HCT116 (cell line): ENCODE data around the gene SRGAP3. TPM values are rescaled to one million over a fixed set of nuclear protein-coding genes. Genes with fewer than 3 reads are reported as not detected.

Experiments
- ATAC-seq: fragments of 200-7000 bp; cut with Tn5 transposase; 2 replicates; pipeline ENCODE4 v1.9.1; 2020; ENCODE audit warnings: mild to moderate bottlenecking, moderate library complexity
- BruUV-seq: library from RNA; stranded (reverse); fragments of 400-500 nt; replicated peaks from 2 replicates; lab custom pipeline; 2021; lab: Mats Ljungman, UMichigan
- CTCF ChIA-PET: fragments of 300-600 bp; sonication (Branson Sonifier 250); formaldehyde crosslinking; loops from one replicate; lab custom pipeline; 2021; ENCODE audit warnings: antibody characterized with exemption; lab: Charles Lee
- POLR2A ChIA-PET: fragments of 300-600, 350-600 bp; sonication (Branson Sonifier 250); formaldehyde crosslinking; loops from one replicate; lab custom pipeline; 2021; ENCODE audit warnings: antibody characterized with exemption; lab: Charles Lee
- RAD21 ChIA-PET, 2 experiments: fragments of 300-600 bp; sonication (Branson Sonifier 250); formaldehyde crosslinking; loops; one replicate each; lab custom pipeline; 2023; ENCODE audit warnings: low total read pairs in 2 of 2; ENCODE audit not compliant: uncharacterized antibody in 2 of 2, unreplicated experiment in 2 of 2, low non-redundant PET in 1 of 2; lab: Charles Lee
- DNase-seq: peaks from one replicate; pipeline ENCODE4 v3.0.0-alpha.2; 2010; ENCODE audit warnings: low read depth, low spot score
- H2AFZ ChIP-seq: fragments of 200-600 bp; shearing (Covaris generic), sonication (generic); 2 replicates; pipeline ENCODE4 v1.6.1; 2017; ENCODE audit warnings: low read depth, mixed run types, mixed read lengths, antibody characterized with exemption, low read length; ENCODE audit not compliant: poor library complexity, severe bottlenecking
- H3K27ac ChIP-seq: 2 replicates; pipeline ENCODE4 v1.5.1; 2012; ENCODE audit warnings: low read depth, low read length
- H3K27me3 ChIP-seq: fragments of 200-600 bp; sonication (generic); 2 replicates; pipeline ENCODE4 v1.6.1; 2016; ENCODE audit warnings: mixed run types, low read length, mixed read lengths; ENCODE audit not compliant: insufficient read depth
- H3K36me3 ChIP-seq, 2 experiments: fragments of 200-500 bp in 1 of 2; fragments of 200-600 bp in 1 of 2; sonication (Bioruptor generic) in 1 of 2; sonication (generic) in 1 of 2; 2 replicates each; pipeline versions ENCODE4 v1.5.1 to v1.6.1; 2014 to 2016; ENCODE audit warnings: low read length in 2 of 2, inconsistent platforms in 1 of 2, mixed read lengths in 1 of 2, mixed run types in 1 of 2; ENCODE audit not compliant: insufficient read depth in 2 of 2, control insufficient read depth in 1 of 2
- H3K4me1 ChIP-seq, 2 experiments: fragments of 200-600 bp in 1 of 2; sonication (generic) in 1 of 2; 2 replicates each; pipeline versions ENCODE4 v1.5.1 to v1.6.1; 2012 to 2017; ENCODE audit warnings: low read length in 2 of 2, inconsistent platforms in 1 of 2, mild to moderate bottlenecking in 1 of 2, mixed read lengths in 1 of 2, mixed run types in 1 of 2, moderate library complexity in 1 of 2; ENCODE audit not compliant: insufficient read depth in 2 of 2, control insufficient read depth in 1 of 2
- H3K4me2 ChIP-seq: fragments of 200-600 bp; sonication (generic); 2 replicates; pipeline ENCODE4 v1.6.1; 2017; ENCODE audit warnings: mixed run types, low read length, mixed read lengths
- H3K4me3 ChIP-seq, 2 experiments: fragments of 200-600 bp in 1 of 2; sonication (generic) in 1 of 2; replicated peaks in 1 of 2; 2 replicates each; pipeline ENCODE4 v1.5.1; 2011 to 2016; ENCODE audit warnings: low read length in 2 of 2, control low read depth in 1 of 2, low read depth in 1 of 2, mild to moderate bottlenecking in 1 of 2, mixed read lengths in 1 of 2, mixed run types in 1 of 2
- H3K79me2 ChIP-seq: fragments of 200-600 bp; sonication (generic); 2 replicates; pipeline ENCODE4 v1.6.1; 2017; ENCODE audit warnings: mild to moderate bottlenecking, mixed run types, low read length, moderate library complexity, mixed read lengths; ENCODE audit not compliant: insufficient read depth
- H3K9ac ChIP-seq: fragments of 200-600 bp; sonication (generic); 2 replicates; pipeline ENCODE4 v1.6.1; 2016; ENCODE audit warnings: low read length, mixed read lengths
- H3K9me2 ChIP-seq: fragments of 200-600 bp; sonication (generic), shearing (Covaris generic); 2 replicates; pipeline ENCODE4 v1.6.1; 2017; ENCODE audit warnings: mixed run types, mild to moderate bottlenecking, moderate library complexity; ENCODE audit not compliant: insufficient read depth
- H3K9me3 ChIP-seq, 2 experiments: fragments of 200-500 bp in 1 of 2; fragments of 200-600 bp in 1 of 2; sonication (Bioruptor generic) in 1 of 2; sonication (generic) in 1 of 2; 2 replicates each; pipeline ENCODE4 v1.6.1; 2014 to 2017; ENCODE audit warnings: low read length in 2 of 2, mixed read lengths in 2 of 2, inconsistent platforms in 1 of 2, low read depth in 1 of 2, mild to moderate bottlenecking in 1 of 2, mixed run types in 1 of 2, moderate library complexity in 1 of 2; ENCODE audit not compliant: control insufficient read depth in 1 of 2, insufficient read depth in 1 of 2
- H4K20me1 ChIP-seq: fragments of 200-600 bp; sonication (generic), shearing (Covaris generic); 2 replicates; pipeline ENCODE4 v1.6.1; 2017; ENCODE audit warnings: mixed run types, mild to moderate bottlenecking, moderate library complexity; ENCODE audit not compliant: insufficient read depth
- FOSL1 ChIP-seq: IDR thresholded peaks from 2 replicates; pipeline ENCODE4 v1.6.1; 2012; ENCODE audit warnings: low read depth
- POLR2AphosphoS5 ChIP-seq: IDR thresholded peaks from 2 replicates; pipeline ENCODE4 v1.6.1; 2011; ENCODE audit warnings: mild to moderate bottlenecking, low read depth, low read length, moderate library complexity
- RAD21 ChIP-seq: IDR thresholded peaks from 2 replicates; pipeline ENCODE4 v1.6.1; 2012; ENCODE audit warnings: low read depth, mild to moderate bottlenecking
- SRF ChIP-seq: IDR thresholded peaks from 2 replicates; pipeline ENCODE4 v1.6.1; 2012; ENCODE audit warnings: low read depth
- YY1 ChIP-seq: IDR thresholded peaks from 2 replicates; pipeline ENCODE4 v1.6.1; 2011; ENCODE audit warnings: low read length, low read depth, moderate library complexity, mild to moderate bottlenecking; ENCODE audit not compliant: insufficient replicate concordance; ENCODE audit errors: extremely low read depth
- intact Hi-C: fragments of 100-400 bp; cut with micrococcal nuclease; formaldehyde crosslinking; loops from 2 replicates; pipeline ENCODE4 v1.10.0; 2022
- total RNA-seq: library from RNA; stranded (reverse); gene quantifications from one replicate; pipeline ENCODE4 v1.2.1, GENCODE V29; 2021; ENCODE audit not compliant: unreplicated experiment
- TF ChIP-seq, protein P1 (sequence below): IDR thresholded peaks from 2 replicates; pipeline ENCODE4 v1.6.1; 2011; ENCODE audit warnings: mild to moderate bottlenecking, low read length, moderate library complexity; ENCODE audit not compliant: insufficient replicate concordance; ENCODE audit errors: extremely low read depth
- TF ChIP-seq, protein P2 (sequence below): IDR thresholded peaks from 2 replicates; pipeline ENCODE4 v1.6.1; 2012

Gene SRGAP3
- total RNA-seq, 1 experiment from 2014 or later: 8.3 TPM

DNA sequence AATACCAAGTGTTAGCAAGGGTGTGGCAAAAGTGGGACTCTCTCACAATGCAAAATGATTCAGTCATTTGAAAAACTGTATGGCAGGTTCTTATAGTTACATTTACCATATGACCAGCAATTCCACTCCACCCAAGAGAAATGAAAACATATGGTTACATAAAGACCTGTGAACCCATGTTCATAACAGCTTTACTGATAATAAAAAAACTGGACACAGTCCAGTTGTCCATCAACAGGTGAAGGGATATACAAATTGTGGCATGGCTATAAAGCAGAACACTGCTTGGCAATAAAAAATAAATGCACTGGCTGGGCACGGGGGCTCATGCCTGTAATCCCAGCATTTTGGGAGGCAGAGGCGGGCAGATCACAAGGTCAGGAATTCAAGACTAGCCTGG, 316.9 kb downstream of the SRGAP3 start:
- no peaks in the 10 kb centered on the region for H3K9me2 ChIP-seq
- POLR2A ChIA-PET: no interaction called here
- CTCF ChIA-PET: no interaction called here
- no peaks in the 10 kb centered on the region for H3K27me3 ChIP-seq
- H3K36me3 ChIP-seq: peaks cover 0 to 10% of the 10 kb centered on the region in 2 experiments; a peak in 1 of 4 replicates
- intact Hi-C loops: loop anchor here (10.0 kb wide), 1 partner anchor 268 kb away; no protein-coding TSS in a partner anchor
- no TSS peak for BruUV-seq
- H3K9ac ChIP-seq: no peak overlapping the region
- H2AFZ ChIP-seq: no peak overlapping the region
- H3K79me2 ChIP-seq: peaks cover 3% of the 10 kb centered on the region; the same call in 1 of the 2 replicates
- DNase-seq (no peak), ATAC-seq (no peak)
- H3K9me3 ChIP-seq: no peaks in the 10 kb centered on the region
- TF ChIP-seq, protein P1, sequence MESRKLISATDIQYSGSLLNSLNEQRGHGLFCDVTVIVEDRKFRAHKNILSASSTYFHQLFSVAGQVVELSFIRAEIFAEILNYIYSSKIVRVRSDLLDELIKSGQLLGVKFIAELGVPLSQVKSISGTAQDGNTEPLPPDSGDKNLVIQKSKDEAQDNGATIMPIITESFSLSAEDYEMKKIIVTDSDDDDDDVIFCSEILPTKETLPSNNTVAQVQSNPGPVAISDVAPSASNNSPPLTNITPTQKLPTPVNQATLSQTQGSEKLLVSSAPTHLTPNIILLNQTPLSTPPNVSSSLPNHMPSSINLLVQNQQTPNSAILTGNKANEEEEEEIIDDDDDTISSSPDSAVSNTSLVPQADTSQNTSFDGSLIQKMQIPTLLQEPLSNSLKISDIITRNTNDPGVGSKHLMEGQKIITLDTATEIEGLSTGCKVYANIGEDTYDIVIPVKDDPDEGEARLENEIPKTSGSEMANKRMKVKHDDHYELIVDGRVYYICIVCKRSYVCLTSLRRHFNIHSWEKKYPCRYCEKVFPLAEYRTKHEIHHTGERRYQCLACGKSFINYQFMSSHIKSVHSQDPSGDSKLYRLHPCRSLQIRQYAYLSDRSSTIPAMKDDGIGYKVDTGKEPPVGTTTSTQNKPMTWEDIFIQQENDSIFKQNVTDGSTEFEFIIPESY: no peak
- TF ChIP-seq, protein P2, sequence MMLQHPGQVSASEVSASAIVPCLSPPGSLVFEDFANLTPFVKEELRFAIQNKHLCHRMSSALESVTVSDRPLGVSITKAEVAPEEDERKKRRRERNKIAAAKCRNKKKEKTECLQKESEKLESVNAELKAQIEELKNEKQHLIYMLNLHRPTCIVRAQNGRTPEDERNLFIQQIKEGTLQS: no peak
- RAD21 ChIA-PET: no interaction called here
- no peak overlapping the region for H3K27ac ChIP-seq
- no peak overlapping the region for H3K4me2 ChIP-seq
- peaks cover 10 to 13% of the 10 kb centered on the region in 2 experiments for H3K4me1 ChIP-seq
- no peak overlapping the region for H3K4me3 ChIP-seq
- H4K20me1 ChIP-seq: no peaks in the 10 kb centered on the region

DNA sequence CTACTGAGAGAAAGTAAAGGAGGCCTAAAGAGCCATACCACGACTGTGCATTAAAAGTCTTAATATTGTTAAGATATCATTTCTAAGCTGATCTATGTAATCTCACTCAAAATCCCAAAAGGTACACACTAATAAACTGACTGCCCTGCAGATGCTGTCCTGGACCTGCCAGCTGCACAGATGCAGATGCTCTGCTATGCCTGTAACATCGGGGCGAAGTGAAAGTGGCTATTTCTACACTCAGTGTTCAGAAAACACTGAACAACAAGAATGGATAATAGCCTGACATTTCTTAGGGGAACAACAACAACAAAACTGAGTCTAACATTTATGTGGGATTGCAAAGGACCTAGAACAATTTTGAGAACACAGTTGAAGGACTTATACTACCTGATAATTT, 318.1 kb downstream of the SRGAP3 start:
- Histone ChIP-seq H3K9ac (no peak overlapping the region), H3K9me2 (no peaks in the 10 kb centered on the region), H2AFZ (no peak overlapping the region), H4K20me1 (no peaks in the 10 kb centered on the region), H3K27ac (no peak overlapping the region), H3K4me2 (no peak overlapping the region), H3K4me1 (peaks cover 0 to 1% of the 10 kb centered on the region in 2 experiments; a peak in 2 of 4 replicates), H3K27me3 (no peaks in the 10 kb centered on the region), H3K9me3 (no peaks in the 10 kb centered on the region), H3K4me3 (no peak overlapping the region), H3K36me3 (peaks cover 0 to 9% of the 10 kb centered on the region in 2 experiments; a peak in 1 of 4 replicates), H3K79me2 (no peaks in the 10 kb centered on the region)
- CTCF ChIA-PET: no interaction called here
- DNase-seq (no peak), ATAC-seq (no peak)
- RAD21 ChIA-PET: no interaction called here
- intact Hi-C loops: loop anchor here (10.0 kb wide), 1 partner anchor 267 kb away; no protein-coding TSS in a partner anchor
- BruUV-seq: no TSS peak
- POLR2A ChIA-PET: no interaction called here
- TF ChIP-seq SRF (no peak), FOSL1 (no peak), YY1 (no peak), POLR2AphosphoS5 (no peak), RAD21 (no peak)
- TF ChIP-seq, protein P2: no peak

Other genes starting within 250 kb of the SRGAP3 start
- gene THUMPD3, start 113.4 kb upstream of the SRGAP3 start, total RNA-seq: 79.5 TPM
- gene SETD5, start 148.0 kb upstream of the SRGAP3 start, total RNA-seq: 141 TPM